K562 (cell line): ENCODE results near the gene RASAL1. TPM values are rescaled to one million over a fixed set of nuclear protein-coding genes. Genes with fewer than 3 reads are reported as not detected.

Experiments
- ATAC-seq: fragments of 200-7000 bp; cut with Tn5 transposase; 3 replicates; pipeline ENCODE4 v1.9.1; 2020; ENCODE audit warnings: moderate library complexity
- BruUV-seq: library from RNA; stranded (reverse); fragments of 400-500 nt; replicated peaks from 2 replicates; lab custom pipeline; 2021; lab: Mats Ljungman, UMichigan
- CTCF ChIA-PET: fragments of 300-600 bp; formaldehyde crosslinking; extraction: SDS; loops from one replicate; lab custom pipeline; 2021; ENCODE audit warnings: low intra/inter-chr PET ratio; lab: Yijun Ruan, JAX
- POLR2A ChIA-PET: fragments of 300-600, 350-650 bp; sonication (Branson Sonifier 250); formaldehyde crosslinking; extraction: SDS; loops from one replicate; lab custom pipeline; 2021; ENCODE audit warnings: antibody characterized with exemption, inconsistent platforms; lab: Yijun Ruan, JAX
- DNase-seq, 4 experiments: peaks; one replicate each; pipeline versions ENCODE4 v3.0.0 to v3.0.0-alpha.2; 2011 to 2018; ENCODE audit warnings: low spot score in 3 of 4, mixed read lengths in 3 of 4; ENCODE audit errors: extremely low read depth in 1 of 4
- FAIRE-seq: peaks from 2 replicates; lab custom pipeline; 2011; peaks lifted over from hg19 to GRCh38; lab: Jason Lieb, UNC
- H2AFZ ChIP-seq: 2 replicates; pipeline ENCODE4 v1.6.0; 2011; ENCODE audit warnings: low read depth, low read length, control low read depth, inconsistent platforms
- H3K27ac ChIP-seq: fragments of 200-600 bp; 3 replicates; pipeline ENCODE4 v1.8.0; 2011; ENCODE audit warnings: low read depth, mild to moderate bottlenecking, control low read depth, inconsistent platforms, low read length, moderate library complexity, mixed read lengths; ENCODE audit errors: extremely low read depth
- H3K27me3 ChIP-seq, 2 experiments: fragments of 300-600 bp in 1 of 2; 2 replicates in 1 of 2; 3 replicates in 1 of 2; pipeline versions ENCODE4 v1.6.0 to v1.8.0; 2011; ENCODE audit warnings: inconsistent platforms in 2 of 2, low read length in 2 of 2, mild to moderate bottlenecking in 1 of 2, mixed read lengths in 1 of 2, moderate library complexity in 1 of 2; ENCODE audit not compliant: control insufficient read depth in 2 of 2, insufficient read depth in 2 of 2
- H3K36me3 ChIP-seq: fragments of 300-600 bp; 3 replicates; pipeline ENCODE4 v1.8.0; 2011; ENCODE audit warnings: mild to moderate bottlenecking, low read length, inconsistent platforms; ENCODE audit not compliant: control insufficient read depth, insufficient read depth
- H3K4me1 ChIP-seq, 2 experiments: fragments of 200-600 bp in 1 of 2; replicated peaks in 1 of 2; 2 replicates in 1 of 2; 3 replicates in 1 of 2; pipeline versions ENCODE4 v1.5.1 to v1.8.0; 2011; ENCODE audit warnings: inconsistent platforms in 2 of 2, low read length in 2 of 2, mild to moderate bottlenecking in 1 of 2, mixed read lengths in 1 of 2, moderate library complexity in 1 of 2; ENCODE audit not compliant: control insufficient read depth in 2 of 2, insufficient read depth in 2 of 2
- H3K4me2 ChIP-seq: 2 replicates; pipeline ENCODE4 v1.6.1; 2011; ENCODE audit warnings: low read length, control low read depth, inconsistent platforms, mixed read lengths; ENCODE audit not compliant: insufficient read depth
- H3K4me3 ChIP-seq: fragments of 200-600 bp; sonication (generic), shearing (Covaris generic); 2 replicates; pipeline ENCODE4 v1.5.1; 2016; ENCODE audit warnings: control low read depth, inconsistent platforms
- H3K79me2 ChIP-seq: fragments of 200-600 bp; 3 replicates; pipeline ENCODE4 v1.8.0; 2011; ENCODE audit warnings: low read length, inconsistent platforms; ENCODE audit not compliant: control insufficient read depth, insufficient read depth
- H3K9ac ChIP-seq, 2 experiments: 2 replicates each; pipeline versions ENCODE4 v1.6.0 to v1.6.1; 2011; ENCODE audit warnings: low read depth in 2 of 2, low read length in 2 of 2, control low read depth in 1 of 2, inconsistent platforms in 1 of 2, mild to moderate bottlenecking in 1 of 2, mixed read lengths in 1 of 2; ENCODE audit not compliant: insufficient read depth in 1 of 2
- H3K9me1 ChIP-seq: one replicate; pipeline ENCODE4 v1.6.0; 2011; ENCODE audit warnings: inconsistent platforms, mild to moderate bottlenecking, low read length, moderate library complexity; ENCODE audit not compliant: control insufficient read depth, insufficient read depth
- H3K9me3 ChIP-seq: replicated peaks from 2 replicates; pipeline ENCODE4 v1.5.1; 2011; ENCODE audit warnings: low read depth, low read length, inconsistent platforms; ENCODE audit not compliant: control insufficient read depth, insufficient read depth
- H4K20me1 ChIP-seq: replicated peaks from 2 replicates; pipeline ENCODE4 v1.6.1; 2011; ENCODE audit warnings: low read length, inconsistent platforms, mixed read lengths; ENCODE audit not compliant: control insufficient read depth, insufficient read depth
- POLR2G ChIP-seq: fragments of 200-400 bp; formaldehyde crosslinking; IDR thresholded peaks from 2 replicates; pipeline ENCODE4 v1.6.1; 2017; ENCODE audit warnings: low read depth, mild to moderate bottlenecking, antibody characterized with exemption, low read length, moderate library complexity
- SIN3B ChIP-seq: fragments of 450-650 bp; IDR thresholded peaks from 2 replicates; pipeline ENCODE4 v1.6.1; 2017; ENCODE audit warnings: low read depth, mild to moderate bottlenecking, moderate library complexity
- YY1 ChIP-seq, 3 experiments: IDR thresholded peaks; 2 replicates each; pipeline ENCODE4 v1.6.1; 2011; ENCODE audit warnings: low read length in 2 of 3, mild to moderate bottlenecking in 2 of 3, moderate library complexity in 2 of 3, borderline replicate concordance in 1 of 3, control low read depth in 1 of 3, low read depth in 1 of 3; ENCODE audit not compliant: insufficient read depth in 3 of 3, insufficient replicate concordance in 2 of 3, control insufficient read depth in 1 of 3, insufficient read length in 1 of 3; ENCODE audit errors: extremely low read depth in 1 of 3
- ZFPM2 ChIP-seq: fragments of 250-450 bp; sonication (Bioruptor Pico); IDR thresholded peaks from 2 replicates; pipeline ENCODE4 v1.5.1; 2022; ENCODE audit warnings: mild to moderate bottlenecking
- ZNF12 ChIP-seq: sonication (generic); formaldehyde crosslinking; IDR thresholded peaks from 2 replicates; pipeline ENCODE4 v1.4.0; 2020; ENCODE audit warnings: mild to moderate bottlenecking, missing genetic modification reagents
- WGBS: fragments of 100-300 bp; shearing (Covaris generic); methylation state at CpG from one replicate; pipeline ENCODE4 v1.1.6; 2016; ENCODE audit warnings: low coverage, mixed read lengths; ENCODE audit not compliant: insufficient coverage; ENCODE audit errors: missing lambda C conversion rate; 5-methylcytosine and 5-hydroxymethylcytosine counted together
- in situ Hi-C: fragments of 300-500 bp; cut with MboI; formaldehyde crosslinking; loops from 4 replicates; pipeline ENCODE4 v1.15.0; 2018; ENCODE audit warnings: inconsistent platforms, mixed read lengths
- intact Hi-C: fragments of 100-400 bp; cut with micrococcal nuclease; formaldehyde crosslinking; loops from 2 replicates; pipeline ENCODE4 v1.14.2; 2022
- polyA plus RNA-seq, 8 experiments: library from polyadenylated mRNA; depleted of rRNA in 4 of 8; stranded (reverse) in 5 of 8; unstranded in 3 of 8; fragments of >200 nt; fragmentation: Nextera tagmentation in 2 of 8; fragmentation: Illumina TruSeq in 1 of 8; extraction: Ambion mirVana in 2 of 8; extraction: Trizol in 1 of 8; gene quantifications; 2 replicates each; pipeline versions ENCODE4 v1.2.1 to v1.2.3, GENCODE V29; 2011 to 2014; ENCODE audit warnings: inconsistent platforms in 1 of 8, missing spikeins in 1 of 8
- total RNA-seq, 7 experiments: library from RNA; depleted of rRNA in 6 of 7; stranded (reverse); fragments of >200 nt in 6 of 7; fragmentation: Illumina TruSeq in 2 of 7; extraction: Trizol in 2 of 7; gene quantifications; 2 replicates each; pipeline versions ENCODE4 v1.2.1 to v1.2.3, GENCODE V29; 2011 to 2021; ENCODE audit warnings: low replicate concordance in 1 of 7

The RASAL1 gene
- total and polyA plus RNA-seq, 9 of the 15 experiments (the other 6 are each of a cell fraction or from before 2014, with no cell fraction given): 0.06 to 0.16 (median 0.14) TPM; not detected in 6

DNA sequence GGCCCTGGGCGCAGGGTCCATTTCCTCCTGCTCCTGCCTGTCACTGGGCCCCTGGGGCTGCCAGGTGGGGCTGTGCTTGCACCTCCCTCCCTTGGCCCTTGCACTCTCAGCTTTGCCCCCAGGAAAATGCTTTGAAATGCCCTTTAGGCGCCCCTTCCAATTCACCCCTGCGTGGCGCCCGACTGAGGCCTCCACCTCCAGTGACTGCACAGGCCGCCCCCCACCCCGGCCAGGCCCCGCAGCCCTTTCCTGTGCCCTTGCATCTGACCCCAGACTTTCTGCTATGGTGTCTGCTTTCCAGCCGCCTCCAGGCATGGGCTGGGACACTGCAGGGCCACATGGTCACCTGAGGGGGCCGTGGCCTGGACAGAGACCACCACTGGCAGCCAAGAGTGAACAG lies 32.3 kb upstream of the RASAL1 start:
- Histone ChIP-seq H3K27ac (no peak overlapping the region), H3K4me2 (no peak overlapping the region), H3K4me1 (peaks cover 0 to 23% of the 10 kb centered on the region in 2 experiments; a peak in 1 of 5 replicates), H3K9me1 (no peaks in the 10 kb centered on the region), H3K4me3 (no peak overlapping the region), H4K20me1 (peaks cover 6% of the 10 kb centered on the region; the same call in 1 of the 2 replicates), H3K9me3 (no peaks in the 10 kb centered on the region), H2AFZ (no peak overlapping the region), H3K36me3 (peaks cover 92% of the 10 kb centered on the region), H3K27me3 (no peaks in the 10 kb centered on the region), H3K79me2 (no peaks in the 10 kb centered on the region), H3K9ac (peak overlapping the region in 1 of 2 experiments; percentile 55; a peak in 1 of 4 replicates)
- 94% methylated on average over 8 of the region's 10 CpGs for WGBS
- in situ Hi-C loops (no loop called here), intact Hi-C loops (no loop called here)
- TF ChIP-seq ZFPM2 (CRISPR knock-in tag) (no peak), YY1 (IDR thresholded peaks at IDR 0.05; ENCODE audit: borderline replicate concordance in 1 of 3, control insufficient read depth in 1 of 3, extremely low read depth in 1 of 3, insufficient read depth in 3 of 3, insufficient read length in 1 of 3, insufficient replicate concordance in 2 of 3, low read depth in 1 of 3, low read length in 2 of 3) (no peak), POLR2G (peak; percentile 38; the same call in 1 of the 2 replicates), ZNF12 (no peak), SIN3B (no peak)
- FAIRE-seq (no peak), DNase-seq (no peak), ATAC-seq (no peak)
- ChIA-PET POLR2A (interaction anchor here (1.0 kb wide), 1 partner anchor 9 kb away, joined by 3 read pairs; no protein-coding TSS in a partner anchor), CTCF (interaction anchor here (0.6 kb wide), 2 partner anchors 138 to 910 kb away, joined by 4 read pairs; no protein-coding TSS in a partner anchor)
- no TSS peak for BruUV-seq
